G401 (cell line): ENCODE measurements around the gene RAB5IF. TPM values are rescaled to one million over a fixed set of nuclear protein-coding genes. Genes with fewer than 3 reads are reported as not detected.
A peak's percentile ranks its signal among the peaks of the same experiment; 100 is the strongest.
"Not testable (repeated sequence)": the region's sequence is repeated elsewhere in the genome, so short reads cannot be mapped to it uniquely, and the experiment has no call there.

Experiments
- DNase-seq: peaks from one replicate; pipeline ENCODE4 v3.0.0-alpha.2; 2015; ENCODE audit warnings: low spot score
- in situ Hi-C: cut with HindIII; loops from 2 replicates; pipeline ENCODE4 v1.10.0; 2016; ENCODE audit warnings: low sequenced_read_pairs, mixed read lengths
- total RNA-seq: library from RNA; depleted of rRNA; stranded (reverse); fragments of >200 nt; shearing (Covaris generic); gene quantifications from 2 replicates; pipeline ENCODE4 v1.2.3, GENCODE V29; 2014; rRNA removed

RAB5IF gene
- total RNA-seq = 162 and 192 TPM in 2 replicates

GRCh38 chr20:36605399-36606157, at the start of gene RAB5IF:
Gene RAB5IF, plus strand, starts transcription at chr20:36605779. Its CDS starts 173 bp downstream, at chr20:36605952.
- in situ Hi-C loops = no loop called here

GRCh38 chr20:36562724-36563123, 42.9 kb upstream of the RAB5IF start:
- DNase-seq = no peak
- in situ Hi-C loops = no loop called here

More at GRCh38 chr20:36605399-36606157, at the start of gene RAB5IF:
- peak; percentile 94 for DNase-seq

GRCh38 chr20:36563374-36563773, 42.2 kb upstream of the RAB5IF start:
- DNase-seq = no peak
- in situ Hi-C loops = no loop called here

GRCh38 chr20:36564078-36564725, 41.4 kb upstream of the RAB5IF start:
- in situ Hi-C loops, DNase-seq: not testable (repeated sequence)

- DNase-seq, in situ Hi-C loops: not testable (repeated sequence)
Observed at GRCh38 chr20:36564726-36565121, 40.9 kb upstream of the RAB5IF start.

GRCh38 chr20:36565520-36565919, 40.1 kb upstream of the RAB5IF start:
- in situ Hi-C loops = no loop called here

GRCh38 chr20:36569847-36570429, 35.6 kb upstream of the RAB5IF start:
- in situ Hi-C loops = no loop called here
- no peak for DNase-seq

More at GRCh38 chr20:36565520-36565919, 40.1 kb upstream of the RAB5IF start:
- no peak for DNase-seq

GRCh38 chr20:36571564-36572504, 33.7 kb upstream of the RAB5IF start:
- in situ Hi-C loops = no loop called here
- peak; percentile 17 for DNase-seq

- in situ Hi-C loops = no loop called here
- no peak for DNase-seq
Observed at GRCh38 chr20:36572701-36573102, 32.9 kb upstream of the RAB5IF start.

- DNase-seq = peak; percentile 31
- in situ Hi-C loops = no loop called here
Observed at GRCh38 chr20:36573103-36573797, 32.3 kb upstream of the RAB5IF start, which contains the start of gene TGIF2. Gene TGIF2, plus strand, starts transcription at chr20:36573597. Its CDS starts 5,178 bp downstream, at chr20:36578775.

GRCh38 chr20:36573798-36574365, 31.7 kb upstream of the RAB5IF start:
- in situ Hi-C loops = no loop called here

GRCh38 chr20:36574366-36575135, 31.0 kb upstream of the RAB5IF start:
- no peak for DNase-seq
- in situ Hi-C loops = no loop called here

More at GRCh38 chr20:36573798-36574365, 31.7 kb upstream of the RAB5IF start:
- no peak for DNase-seq

GRCh38 chr20:36576081-36576445, 29.5 kb upstream of the RAB5IF start:
- DNase-seq = no peak
- in situ Hi-C loops = no loop called here

- DNase-seq = no peak
- in situ Hi-C loops = no loop called here
Observed at GRCh38 chr20:36578356-36579041, 27.1 kb upstream of the RAB5IF start.

GRCh38 chr20:36579996-36580545, 25.5 kb upstream of the RAB5IF start:
- DNase-seq = no peak
- in situ Hi-C loops = no loop called here

GRCh38 chr20:36582322-36582721, 23.3 kb upstream of the RAB5IF start:
- in situ Hi-C loops = no loop called here
- no peak for DNase-seq

- in situ Hi-C loops = no loop called here
- no peak for DNase-seq
Observed at GRCh38 chr20:36582821-36583220, 22.8 kb upstream of the RAB5IF start.
